A549 (cell line): Measurements from ENCODE around the gene SLC6A18. TPM values are rescaled to one million over a fixed set of nuclear protein-coding genes. Genes with fewer than 3 reads are reported as not detected.

Source experiments
- ATAC-seq, 2 experiments: fragments of 200-7000 bp in 1 of 2; fragments of >200 bp in 1 of 2; cut with Nextera tagmentation in 1 of 2; cut with Tn5 transposase in 1 of 2; 3 replicates each; pipeline versions ENCODE4 v1.8.0 to v1.9.1; 2018 to 2020; ENCODE audit warnings: mild to moderate bottlenecking in 1 of 2, moderate library complexity in 1 of 2
- CTCF ChIA-PET: fragments of 300-600 bp; sonication (Branson Sonifier 250); formaldehyde crosslinking; extraction: SDS; loops from one replicate; lab custom pipeline; 2021; ENCODE audit warnings: antibody characterized with exemption, inconsistent platforms; lab: Yijun Ruan, JAX
- POLR2A ChIA-PET: fragments of 350-600 bp; formaldehyde crosslinking; extraction: SDS; loops from one replicate; lab custom pipeline; 2021; ENCODE audit warnings: antibody characterized with exemption, inconsistent platforms; lab: Yijun Ruan, JAX
- DNase-seq, 2 experiments: peaks; one replicate each; pipeline versions ENCODE4 v3.0.0 to v3.0.0-alpha.2; 2011 to 2016; ENCODE audit warnings: low read depth in 1 of 2, low spot score in 1 of 2
- FAIRE-seq: peaks from 2 replicates; lab custom pipeline; 2011; peaks lifted over from hg19 to GRCh38; lab: Jason Lieb, UNC
- H3K27ac ChIP-seq, 2 experiments: fragments of >200 bp; sonication (Bioruptor Twin); formaldehyde crosslinking; 3 replicates each; pipeline ENCODE4 v1.5.1; 2016 to 2017
- H3K4me1 ChIP-seq: fragments of >200 bp; sonication (Bioruptor Twin); formaldehyde crosslinking; 3 replicates; pipeline ENCODE4 v1.6.1; 2016
- H3K4me2 ChIP-seq: fragments of >200 bp; sonication (Bioruptor Twin); formaldehyde crosslinking; 3 replicates; pipeline ENCODE4 v1.6.1; 2016
- H3K4me3 ChIP-seq: fragments of >200 bp; sonication (Bioruptor Twin); formaldehyde crosslinking; 3 replicates; pipeline ENCODE4 v1.5.1; 2016
- H3K9me3 ChIP-seq: fragments of >200 bp; sonication (Bioruptor Twin); formaldehyde crosslinking; 3 replicates; pipeline ENCODE4 v1.6.1; 2016
- BHLHE40 ChIP-seq: IDR thresholded peaks from 2 replicates; pipeline ENCODE4 v1.6.1; 2012; ENCODE audit warnings: low read depth, low read length, inconsistent platforms
- CBX8 ChIP-seq: fragments of 200-600 bp; sonication (generic); IDR thresholded peaks from 2 replicates; pipeline ENCODE4 v1.6.1; 2016
- CHD4 ChIP-seq: fragments of 200-600 bp; sonication (generic); IDR thresholded peaks from 2 replicates; pipeline ENCODE4 v1.6.1; 2016; ENCODE audit warnings: antibody characterized with exemption, mild to moderate bottlenecking, borderline replicate concordance
- EHMT2 ChIP-seq: fragments of 200-600 bp; sonication (generic); IDR thresholded peaks from 2 replicates; pipeline ENCODE4 v1.6.1; 2016; ENCODE audit warnings: antibody characterized with exemption, low read depth, mild to moderate bottlenecking, moderate library complexity
- EP300 ChIP-seq, 2 experiments: fragments of >200 bp; sonication (Bioruptor Twin); formaldehyde crosslinking; IDR thresholded peaks; 2 replicates in 1 of 2; 3 replicates in 1 of 2; pipeline ENCODE4 v1.6.1; 2016 to 2017
- ESRRA ChIP-seq: fragments of 150-350 bp; IDR thresholded peaks from 2 replicates; pipeline ENCODE4 v1.6.1; 2014; ENCODE audit warnings: mild to moderate bottlenecking, low read length, borderline replicate concordance
- FOSB ChIP-seq: fragments of 250-450 bp; sonication (Bioruptor Pico); IDR thresholded peaks from 2 replicates; pipeline ENCODE4 v1.5.0; 2020; ENCODE audit warnings: mild to moderate bottlenecking, moderate library complexity
- FOXS1 ChIP-seq: fragments of 250-450 bp; sonication (Bioruptor Pico); IDR thresholded peaks from 2 replicates; pipeline ENCODE4 v1.5.0; 2020; ENCODE audit warnings: mild to moderate bottlenecking, moderate library complexity
- GATA3 ChIP-seq: IDR thresholded peaks from 2 replicates; pipeline ENCODE4 v1.6.1; 2012; ENCODE audit warnings: borderline replicate concordance
- HEYL ChIP-seq: fragments of 250-450 bp; sonication (Bioruptor Pico); IDR thresholded peaks from 2 replicates; pipeline ENCODE4 v1.8.0; 2021; ENCODE audit warnings: mild to moderate bottlenecking, moderate library complexity
- HOXA7 ChIP-seq: fragments of 250-450 bp; sonication (Bioruptor Pico); IDR thresholded peaks from 2 replicates; pipeline ENCODE4 v1.5.0; 2020; ENCODE audit warnings: mild to moderate bottlenecking, moderate library complexity
- JUNB ChIP-seq: fragments of >200 bp; sonication (Bioruptor Twin); formaldehyde crosslinking; IDR thresholded peaks from 2 replicates; pipeline ENCODE4 v1.6.1; 2016
- KDM5A ChIP-seq: fragments of 200-600 bp; sonication (generic); IDR thresholded peaks from 2 replicates; pipeline ENCODE4 v1.6.1; 2016; ENCODE audit warnings: antibody characterized with exemption, mild to moderate bottlenecking
- NFE2L2 ChIP-seq: fragments of 150-350 bp; conservative IDR thresholded peaks from 2 replicates; pipeline ENCODE4 v1.6.1; 2014; ENCODE audit warnings: low read length
- NPAS2 ChIP-seq: fragments of 250-450 bp; sonication (Bioruptor Pico); IDR thresholded peaks from 2 replicates; pipeline ENCODE4 v1.8.0; 2022; ENCODE audit warnings: mild to moderate bottlenecking, moderate library complexity, borderline replicate concordance
- NR3C1 ChIP-seq: fragments of >200 bp; sonication (Bioruptor Twin); formaldehyde crosslinking; IDR thresholded peaks from 3 replicates; pipeline ENCODE4 v1.6.1; 2017
- POLR2A ChIP-seq: IDR thresholded peaks from 2 replicates; pipeline ENCODE4 v1.6.1; 2012; ENCODE audit warnings: mild to moderate bottlenecking, low read length
- POLR2AphosphoS2 ChIP-seq: conservative IDR thresholded peaks from 2 replicates; pipeline ENCODE4 v1.6.1; 2012; ENCODE audit warnings: low read length, improper control_type of control experiment, inconsistent platforms
- RAD21 ChIP-seq, 2 experiments: fragments of >200 bp in 1 of 2; sonication (Bioruptor Twin) in 1 of 2; formaldehyde crosslinking in 1 of 2; IDR thresholded peaks in 1 of 2; conservative IDR thresholded peaks in 1 of 2; 2 replicates in 1 of 2; 3 replicates in 1 of 2; pipeline ENCODE4 v1.6.1; 2012 to 2018; ENCODE audit warnings: inconsistent platforms in 1 of 2
- RCOR1 ChIP-seq: fragments of 150-350 bp; IDR thresholded peaks from 2 replicates; pipeline ENCODE4 v1.6.1; 2014; ENCODE audit warnings: antibody characterized with exemption, low read length, low read depth
- RFX5 ChIP-seq: fragments of 450-650 bp; IDR thresholded peaks from 2 replicates; pipeline ENCODE4 v1.7.1; 2014; ENCODE audit warnings: antibody characterized with exemption, mild to moderate bottlenecking, moderate library complexity
- SMC3 ChIP-seq: fragments of >200 bp; sonication (Bioruptor Twin); formaldehyde crosslinking; IDR thresholded peaks from 3 replicates; pipeline ENCODE4 v1.6.1; 2018; ENCODE audit warnings: inconsistent platforms
- TP53 ChIP-seq: fragments of 250-450 bp; sonication (Bioruptor Pico); IDR thresholded peaks from 2 replicates; pipeline ENCODE4 v1.5.0; 2021; ENCODE audit warnings: mild to moderate bottlenecking, moderate library complexity
- ZC3H11A ChIP-seq: fragments of 450-650 bp; IDR thresholded peaks from 2 replicates; pipeline ENCODE4 v1.6.1; 2014; ENCODE audit warnings: antibody characterized with exemption, mild to moderate bottlenecking
- WGBS: methylation state at CpG from one replicate; pipeline ENCODE4 v1.1.6; 2017; ENCODE audit errors: missing lambda C conversion rate; 5-methylcytosine and 5-hydroxymethylcytosine counted together
- polyA plus RNA-seq, 4 experiments: library from polyadenylated mRNA; depleted of rRNA in 3 of 4; stranded (reverse); fragments of >200 nt; fragmentation: RNase III in 1 of 4; extraction: RNeasy Plus Mini Kit Qiagen cat#74134 plus additional on column Dnase treatment in 1 of 4; gene quantifications; 2 replicates in 3 of 4; 3 replicates in 1 of 4; pipeline ENCODE4 v1.2.3, GENCODE V29; 2011 to 2017
- TF ChIP-seq, protein P1 (sequence below): fragments of >200 bp; sonication (Bioruptor Twin); formaldehyde crosslinking; IDR thresholded peaks from 3 replicates; pipeline ENCODE4 v1.6.1; 2016
- TF ChIP-seq, protein P2 (sequence below): IDR thresholded peaks from 2 replicates; pipeline ENCODE4 v1.6.1; 2012
- TF ChIP-seq, protein P3 (sequence below): fragments of >200 bp; sonication (Bioruptor Twin); formaldehyde crosslinking; IDR thresholded peaks from 2 replicates; pipeline ENCODE4 v1.6.1; 2016
- TF ChIP-seq, protein P4 (sequence below): IDR thresholded peaks from 2 replicates; pipeline ENCODE4 v1.6.1; 2012; ENCODE audit warnings: low read depth, borderline replicate concordance

SLC6A18 gene
- polyA plus RNA-seq, 2 of the 4 experiments (the other 2 are of a cell fraction): not detected

DNA sequence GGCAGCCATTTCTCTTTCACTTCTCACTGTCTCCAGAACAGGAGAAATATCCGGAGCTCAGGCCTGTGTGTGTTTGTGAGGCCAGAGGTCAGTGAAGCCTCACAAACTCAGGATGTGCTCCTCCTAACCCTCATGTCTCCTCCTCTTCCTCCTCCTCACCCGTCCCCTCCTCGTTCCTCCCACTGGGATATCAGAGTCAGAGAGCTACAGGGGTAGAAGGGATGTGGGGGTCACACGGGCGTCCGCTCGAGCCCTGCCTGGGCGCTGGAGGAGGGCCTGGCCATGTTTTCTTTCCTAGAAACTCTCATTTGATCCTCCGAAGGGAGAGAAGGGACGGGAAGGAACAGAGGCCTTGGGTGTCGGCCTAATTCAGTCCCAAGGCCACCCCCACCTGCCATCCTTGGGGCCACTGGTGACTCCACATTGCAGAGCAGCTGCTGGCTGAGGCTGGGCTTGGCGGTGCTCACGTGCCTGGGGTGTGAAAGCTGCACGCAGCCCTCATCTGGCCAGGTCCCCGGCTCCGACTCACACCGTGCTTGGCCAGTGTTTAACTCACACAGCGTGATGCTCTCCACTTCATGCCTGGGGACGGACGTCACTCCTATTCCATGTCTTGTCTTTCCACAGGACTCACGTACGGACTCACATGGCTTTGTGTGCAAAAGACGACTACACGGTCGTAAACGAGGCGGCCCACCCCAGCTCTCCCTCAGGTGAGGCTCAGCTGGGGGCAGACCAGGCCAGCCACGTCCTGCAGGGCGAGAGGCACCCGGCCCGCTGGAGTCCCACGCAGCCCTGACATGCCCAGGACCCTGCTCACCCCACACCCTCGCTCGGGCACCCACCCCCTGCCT lies 46.4 kb upstream of the SLC6A18 start:
- no peak for FAIRE-seq
- no peak for TF ChIP-seq ZC3H11A
- TF ChIP-seq EP300 (IDR thresholded peaks at IDR 0.05): no peak
- no peak for TF ChIP-seq FOXS1
- no peak for TF ChIP-seq CBX8
- TF ChIP-seq HEYL (CRISPR knock-in tag): no peak
- TF ChIP-seq RCOR1: no peak
- no peak for TF ChIP-seq KDM5A
- no peak for TF ChIP-seq RAD21 (conservative IDR thresholded peaks at IDR 0.05 in 1 of 2, IDR thresholded peaks at IDR 0.05 in 1 of 2)
- TF ChIP-seq CHD4: no peak
- TF ChIP-seq, protein P1, sequence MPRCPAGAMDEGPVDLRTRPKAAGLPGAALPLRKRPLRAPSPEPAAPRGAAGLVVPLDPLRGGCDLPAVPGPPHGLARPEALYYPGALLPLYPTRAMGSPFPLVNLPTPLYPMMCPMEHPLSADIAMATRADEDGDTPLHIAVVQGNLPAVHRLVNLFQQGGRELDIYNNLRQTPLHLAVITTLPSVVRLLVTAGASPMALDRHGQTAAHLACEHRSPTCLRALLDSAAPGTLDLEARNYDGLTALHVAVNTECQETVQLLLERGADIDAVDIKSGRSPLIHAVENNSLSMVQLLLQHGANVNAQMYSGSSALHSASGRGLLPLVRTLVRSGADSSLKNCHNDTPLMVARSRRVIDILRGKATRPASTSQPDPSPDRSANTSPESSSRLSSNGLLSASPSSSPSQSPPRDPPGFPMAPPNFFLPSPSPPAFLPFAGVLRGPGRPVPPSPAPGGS: no peak
- ChIA-PET POLR2A (no interaction called here), CTCF (no interaction called here)
- Histone ChIP-seq H3K4me3 (no peak overlapping the region), H3K27ac (no peak overlapping the region), H3K4me1 (peaks cover 5% of the 10 kb centered on the region), H3K4me2 (no peak overlapping the region), H3K9me3 (no peaks in the 10 kb centered on the region)
- no peak for ATAC-seq
- no CpG with 5 or more reads among the region's 34 CpGs for WGBS
- DNase-seq: no peak

DNA sequence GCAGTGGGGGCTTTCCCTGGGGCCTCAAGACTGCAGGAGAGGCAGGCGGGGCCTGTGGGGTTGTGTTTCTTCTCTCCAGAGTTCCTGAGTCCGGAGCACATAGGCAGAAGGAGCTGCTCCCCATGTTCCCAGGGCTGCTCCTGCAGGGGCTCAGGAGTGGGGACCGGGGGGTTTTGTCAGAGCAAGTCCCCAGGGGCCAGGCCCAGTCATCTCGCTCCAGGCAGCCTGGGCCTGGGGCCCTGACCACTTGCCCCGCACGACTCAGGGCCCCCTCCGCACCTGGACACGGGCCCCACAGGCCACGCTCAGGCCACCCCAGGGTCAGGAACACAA lies 45.8 kb upstream of the SLC6A18 start:
- no peaks in the 10 kb centered on the region for H3K4me1 ChIP-seq
- no peak overlapping the region for H3K4me3 ChIP-seq
- ChIA-PET CTCF (no interaction called here), POLR2A (no interaction called here)
- no peak overlapping the region for H3K4me2 ChIP-seq
- H3K9me3 ChIP-seq: no peaks in the 10 kb centered on the region
- TF ChIP-seq, protein P1: no peak
- TF ChIP-seq NFE2L2 (no peak), ESRRA (no peak), BHLHE40 (no peak), JUNB (no peak), FOXS1 (no peak), GATA3 (no peak), HOXA7 (CRISPR knock-in tag) (no peak), NR3C1 (no peak), NPAS2 (no peak), POLR2A (no peak), SMC3 (no peak), EHMT2 (no peak)
- TF ChIP-seq, protein P2, sequence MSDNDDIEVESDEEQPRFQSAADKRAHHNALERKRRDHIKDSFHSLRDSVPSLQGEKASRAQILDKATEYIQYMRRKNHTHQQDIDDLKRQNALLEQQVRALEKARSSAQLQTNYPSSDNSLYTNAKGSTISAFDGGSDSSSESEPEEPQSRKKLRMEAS: no peak
- TF ChIP-seq, protein P3, sequence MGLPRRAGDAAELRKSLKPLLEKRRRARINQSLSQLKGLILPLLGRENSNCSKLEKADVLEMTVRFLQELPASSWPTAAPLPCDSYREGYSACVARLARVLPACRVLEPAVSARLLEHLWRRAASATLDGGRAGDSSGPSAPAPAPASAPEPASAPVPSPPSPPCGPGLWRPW: no peak
- no CpG with 5 or more reads among the region's 9 CpGs for WGBS
- ATAC-seq: no peak
- no peak for FAIRE-seq
- no peak overlapping the region for H3K27ac ChIP-seq
- DNase-seq: no peak

DNA sequence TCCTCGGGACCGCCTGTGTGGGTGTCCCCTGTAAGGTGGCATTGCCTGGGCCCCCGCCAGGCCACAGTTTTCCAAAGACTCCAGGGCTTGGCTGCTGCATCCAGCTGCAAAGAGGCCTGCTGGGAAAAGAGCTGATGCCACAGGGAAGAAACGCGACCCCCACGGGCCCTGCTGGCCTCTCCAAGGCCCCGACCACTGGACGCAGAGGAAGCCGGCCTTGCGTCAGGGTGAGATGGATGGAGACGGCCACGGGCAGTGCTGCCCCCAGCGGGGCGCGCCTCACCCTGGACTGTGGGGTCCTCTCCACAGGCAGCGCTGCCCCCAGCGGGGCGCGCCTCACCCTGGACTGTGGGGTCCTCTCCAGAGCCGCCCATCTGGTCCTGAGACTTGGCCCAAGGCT lies 45.1 kb upstream of the SLC6A18 start:
- no peak for TF ChIP-seq FOSB (CRISPR knock-in tag)
- TF ChIP-seq EHMT2: no peak
- TF ChIP-seq POLR2AphosphoS2: no peak
- no peak for TF ChIP-seq TP53 (CRISPR knock-in tag)
- TF ChIP-seq BHLHE40: no peak
- no peak for TF ChIP-seq RFX5
- TF ChIP-seq, protein P4, sequence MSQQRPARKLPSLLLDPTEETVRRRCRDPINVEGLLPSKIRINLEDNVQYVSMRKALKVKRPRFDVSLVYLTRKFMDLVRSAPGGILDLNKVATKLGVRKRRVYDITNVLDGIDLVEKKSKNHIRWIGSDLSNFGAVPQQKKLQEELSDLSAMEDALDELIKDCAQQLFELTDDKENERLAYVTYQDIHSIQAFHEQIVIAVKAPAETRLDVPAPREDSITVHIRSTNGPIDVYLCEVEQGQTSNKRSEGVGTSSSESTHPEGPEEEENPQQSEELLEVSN: no peak
- ATAC-seq (no peak), DNase-seq (no peak), FAIRE-seq (no peak)
- Histone ChIP-seq H3K4me2 (no peak overlapping the region), H3K4me3 (no peak overlapping the region), H3K27ac (no peak overlapping the region), H3K4me1 (no peaks in the 10 kb centered on the region), H3K9me3 (no peaks in the 10 kb centered on the region)
- POLR2A ChIA-PET: no interaction called here
- CTCF ChIA-PET: interaction anchor here (1.0 to 1.1 kb wide), 2 partner anchors 12 to 465 kb away, joined by 3 to 4 read pairs; no protein-coding TSS in a partner anchor
- no CpG with 5 or more reads among the region's 20 CpGs for WGBS
